ENCODE results near the gene F12. TPM values are rescaled to one million over a fixed set of nuclear protein-coding genes. Genes with fewer than 3 reads are reported as not detected.

The F12 gene
- total RNA-seq, 1 donor from 2014 or later: not detected

DNA sequence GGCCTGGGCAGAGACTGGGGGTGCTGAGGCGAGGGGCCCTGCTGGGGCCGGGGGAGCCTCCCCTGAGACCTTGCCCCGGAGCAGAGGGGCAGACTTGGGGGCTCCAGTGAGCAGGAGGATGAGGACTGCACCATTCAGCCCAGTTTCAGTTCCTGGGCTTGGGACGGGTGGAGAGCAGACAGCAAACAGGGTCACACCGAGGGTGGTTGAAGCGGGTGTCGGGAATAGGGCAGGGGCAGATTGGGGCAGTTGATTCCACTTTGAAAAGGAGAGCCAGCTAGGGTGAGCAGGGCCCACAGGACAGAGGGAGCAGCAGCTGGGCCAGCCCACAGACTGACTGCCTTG, 21.6 kb upstream of the F12 start:
- H3K36me3 Mint-ChIP-seq: peaks cover 4% of the 10 kb centered on the region
- no peaks in the 10 kb centered on the region for H3K9me3 Mint-ChIP-seq
- peaks cover 32% of the 10 kb centered on the region for H3K79me2 ChIP-seq (ENCODE audit: low read depth)
- no peaks in the 10 kb centered on the region for H3K9me3 ChIP-seq (ENCODE audit: low read depth)
- no peak overlapping the region for H3K27ac ChIP-seq
- no peak overlapping the region for H2AFZ ChIP-seq (replicated peaks)
- H3K27me3 ChIP-seq: no peaks in the 10 kb centered on the region
- no peak for DNase-seq (ENCODE audit: low spot score)
- H3K36me3 ChIP-seq: no peaks in the 10 kb centered on the region
- no peak overlapping the region for H3K27ac Mint-ChIP-seq
- H4K20me1 ChIP-seq (ENCODE audit: low read depth): peaks cover 33% of the 10 kb centered on the region
- no peak overlapping the region for H3K4me2 ChIP-seq
- peak overlapping the region; percentile 48 for H3K4me3 Mint-ChIP-seq
- H3K27me3 Mint-ChIP-seq (ENCODE audit: insufficient read depth, low read depth): peaks cover 2% of the 10 kb centered on the region
- no peak overlapping the region for H3K9ac ChIP-seq
- peaks cover 23% of the 10 kb centered on the region for H3K4me1 Mint-ChIP-seq
- TF ChIP-seq, protein P1, sequence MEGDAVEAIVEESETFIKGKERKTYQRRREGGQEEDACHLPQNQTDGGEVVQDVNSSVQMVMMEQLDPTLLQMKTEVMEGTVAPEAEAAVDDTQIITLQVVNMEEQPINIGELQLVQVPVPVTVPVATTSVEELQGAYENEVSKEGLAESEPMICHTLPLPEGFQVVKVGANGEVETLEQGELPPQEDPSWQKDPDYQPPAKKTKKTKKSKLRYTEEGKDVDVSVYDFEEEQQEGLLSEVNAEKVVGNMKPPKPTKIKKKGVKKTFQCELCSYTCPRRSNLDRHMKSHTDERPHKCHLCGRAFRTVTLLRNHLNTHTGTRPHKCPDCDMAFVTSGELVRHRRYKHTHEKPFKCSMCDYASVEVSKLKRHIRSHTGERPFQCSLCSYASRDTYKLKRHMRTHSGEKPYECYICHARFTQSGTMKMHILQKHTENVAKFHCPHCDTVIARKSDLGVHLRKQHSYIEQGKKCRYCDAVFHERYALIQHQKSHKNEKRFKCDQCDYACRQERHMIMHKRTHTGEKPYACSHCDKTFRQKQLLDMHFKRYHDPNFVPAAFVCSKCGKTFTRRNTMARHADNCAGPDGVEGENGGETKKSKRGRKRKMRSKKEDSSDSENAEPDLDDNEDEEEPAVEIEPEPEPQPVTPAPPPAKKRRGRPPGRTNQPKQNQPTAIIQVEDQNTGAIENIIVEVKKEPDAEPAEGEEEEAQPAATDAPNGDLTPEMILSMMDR (IDR thresholded peaks at IDR 0.05): no peak
- TF ChIP-seq EZH2phosphoT487 (IDR thresholded peaks at IDR 0.05) (no peak), EZH2 (IDR thresholded peaks at IDR 0.05) (no peak)
- H3K4me1 ChIP-seq: peaks cover 9% of the 10 kb centered on the region
- H3F3A ChIP-seq (ENCODE audit: low read depth): peaks cover 1% of the 10 kb centered on the region
- H3K4me3 ChIP-seq: no peak overlapping the region

DNA sequence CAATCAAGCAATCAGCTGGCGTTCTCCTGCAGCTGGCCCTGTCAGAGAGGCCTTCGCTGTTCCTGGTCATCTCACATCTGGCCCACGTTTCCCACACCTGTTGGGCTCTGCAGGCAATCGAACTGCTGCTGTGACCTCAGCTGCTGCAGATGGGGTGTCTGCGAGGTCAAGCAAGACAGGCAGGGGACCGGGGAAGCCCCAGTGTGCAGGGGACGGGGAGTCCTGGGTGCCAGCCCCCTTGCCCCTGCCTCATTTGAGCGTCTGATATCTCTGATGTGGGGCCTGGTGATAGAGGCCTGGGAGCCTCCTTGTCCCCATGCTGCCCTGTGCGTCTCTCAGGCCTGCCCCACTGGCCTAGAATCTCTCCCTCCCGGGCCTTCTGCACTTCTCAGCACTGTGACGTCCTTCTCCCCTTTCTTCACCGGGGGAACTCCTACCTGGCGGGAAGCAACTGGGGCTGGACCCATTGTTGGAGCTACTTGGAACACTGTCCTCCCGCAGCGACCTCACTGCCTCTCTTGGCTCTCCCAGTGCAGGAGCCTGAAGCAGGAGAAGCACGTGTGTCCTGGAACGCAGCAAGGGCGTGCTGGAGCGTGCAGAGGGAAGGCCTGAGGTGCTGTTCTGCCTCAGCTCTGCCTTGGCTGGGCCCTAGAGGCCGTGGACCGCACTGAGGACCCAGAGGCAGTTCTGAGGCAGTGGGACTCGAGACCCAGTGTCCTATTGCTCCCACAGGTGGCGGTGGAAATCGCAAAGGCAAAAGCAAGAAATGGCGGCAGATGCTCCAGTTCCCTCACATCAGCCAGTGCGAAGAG, 21.0 kb upstream of the F12 start:
- Histone ChIP-seq H3K4me1 (peaks cover 9% of the 10 kb centered on the region), H3F3A (ENCODE audit: low read depth) (peaks cover 7% of the 10 kb centered on the region), H3K27ac (no peak overlapping the region), H4K20me1 (ENCODE audit: low read depth) (peaks cover 33% of the 10 kb centered on the region), H3K79me2 (ENCODE audit: low read depth) (peaks cover 32% of the 10 kb centered on the region), H3K27me3 (no peaks in the 10 kb centered on the region), H3K9me3 (ENCODE audit: low read depth) (no peaks in the 10 kb centered on the region), H3K4me2 (no peak overlapping the region), H3K36me3 (no peaks in the 10 kb centered on the region), H3K4me3 (no peak overlapping the region), H3K9ac (no peak overlapping the region), H2AFZ (replicated peaks) (no peak overlapping the region)
- TF ChIP-seq EZH2 (IDR thresholded peaks at IDR 0.05) (no peak), EZH2phosphoT487 (IDR thresholded peaks at IDR 0.05) (no peak)
- TF ChIP-seq, protein P1 (IDR thresholded peaks at IDR 0.05): no peak
- peak overlapping the region; percentile 33 for H3K27ac Mint-ChIP-seq
- peak overlapping the region; percentile 24 for H3K4me3 Mint-ChIP-seq
- no peak for DNase-seq (ENCODE audit: low spot score)
- H3K27me3 Mint-ChIP-seq (ENCODE audit: insufficient read depth, low read depth): peaks cover 2% of the 10 kb centered on the region
- H3K36me3 Mint-ChIP-seq: peaks cover 4% of the 10 kb centered on the region
- peaks cover 27% of the 10 kb centered on the region for H3K4me1 Mint-ChIP-seq
- H3K9me3 Mint-ChIP-seq: no peaks in the 10 kb centered on the region

DNA sequence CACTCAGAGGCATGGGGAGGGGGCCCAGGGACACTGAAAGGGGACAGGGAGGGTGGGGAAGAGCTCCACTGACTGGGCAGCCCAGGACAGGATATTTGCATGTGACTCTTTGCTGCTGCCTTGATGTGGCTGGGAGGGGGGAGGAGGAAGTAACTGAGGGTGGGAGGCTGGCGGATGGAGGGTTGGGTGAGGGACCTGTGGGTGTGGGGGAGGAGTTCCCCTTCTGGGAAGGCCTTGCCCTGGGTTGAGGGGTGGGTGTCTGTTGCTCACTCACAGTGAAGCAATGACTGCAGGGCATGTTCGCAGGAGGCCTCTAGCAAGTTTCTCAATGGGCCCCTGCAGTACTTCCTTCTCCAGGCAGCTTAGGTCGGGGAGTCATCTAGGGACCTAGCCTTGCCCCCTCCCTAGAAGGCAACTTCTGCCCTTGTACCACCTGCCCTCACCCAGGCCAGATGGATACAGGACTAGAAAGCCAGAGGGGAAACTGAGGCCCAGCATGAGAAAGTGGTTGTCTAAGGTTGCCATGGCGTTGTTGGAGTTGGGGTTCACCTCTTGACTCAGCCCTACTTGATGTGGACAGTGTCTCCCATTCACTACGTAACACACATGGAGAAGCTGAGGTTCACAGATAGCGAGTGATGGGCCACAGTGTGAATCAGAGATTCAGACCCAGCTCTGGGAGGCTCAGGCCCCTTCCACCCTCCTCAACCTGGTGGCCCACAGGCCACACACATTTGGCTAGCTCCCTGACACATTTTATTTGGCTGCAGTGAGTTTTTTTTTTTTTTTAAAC, 20.1 kb upstream of the F12 start:
- H3K4me2 ChIP-seq: no peak overlapping the region
- H3K9ac ChIP-seq: no peak overlapping the region
- H3K36me3 Mint-ChIP-seq: peaks cover 4% of the 10 kb centered on the region
- peaks cover 12% of the 10 kb centered on the region for H3F3A ChIP-seq (ENCODE audit: low read depth)
- no peak overlapping the region for H3K4me3 ChIP-seq
- H4K20me1 ChIP-seq (ENCODE audit: low read depth): peaks cover 33% of the 10 kb centered on the region
- H3K4me3 Mint-ChIP-seq: peak overlapping the region; percentile 55
- H3K4me1 ChIP-seq: peaks cover 9% of the 10 kb centered on the region
- DNase-seq (ENCODE audit: low spot score): no peak
- peaks cover 32% of the 10 kb centered on the region for H3K79me2 ChIP-seq (ENCODE audit: low read depth)
- H3K27me3 ChIP-seq: no peaks in the 10 kb centered on the region
- H2AFZ ChIP-seq (replicated peaks): no peak overlapping the region
- H3K27me3 Mint-ChIP-seq (ENCODE audit: insufficient read depth, low read depth): peaks cover 5% of the 10 kb centered on the region
- no peak overlapping the region for H3K27ac ChIP-seq
- TF ChIP-seq, protein P1 (IDR thresholded peaks at IDR 0.05): no peak
- TF ChIP-seq EZH2phosphoT487 (IDR thresholded peaks at IDR 0.05) (no peak), EZH2 (IDR thresholded peaks at IDR 0.05) (no peak)
- H3K9me3 Mint-ChIP-seq: no peaks in the 10 kb centered on the region
- peak overlapping the region; percentile 17 for H3K27ac Mint-ChIP-seq
- H3K9me3 ChIP-seq (ENCODE audit: low read depth): no peaks in the 10 kb centered on the region
- H3K4me1 Mint-ChIP-seq: peaks cover 28% of the 10 kb centered on the region
- no peaks in the 10 kb centered on the region for H3K36me3 ChIP-seq

Data from neural progenitor cell (in vitro differentiated cells).